ENCODE measurements around the gene CLASP1.

The CLASP1 gene

GRCh38 chr2:121387591-121388325 lies 261.5 kb downstream of the CLASP1 start:
- in situ Hi-C loops (cut with MboI; ENCODE audit: low sequenced_read_pairs): no loop called here

- in situ Hi-C loops (cut with MboI; ENCODE audit: low sequenced_read_pairs): no loop called here
These were observed 262.6 kb downstream of the CLASP1 start for GRCh38 chr2:121386707-121387106.

GRCh38 chr2:121386102-121386501 lies 263.2 kb downstream of the CLASP1 start:
- in situ Hi-C loops (cut with MboI; ENCODE audit: low sequenced_read_pairs): no loop called here

- in situ Hi-C loops (cut with MboI; ENCODE audit: low sequenced_read_pairs): no loop called here
These were observed 266.5 kb downstream of the CLASP1 start for GRCh38 chr2:121382744-121383143.

GRCh38 chr2:121377646-121378045 lies 271.6 kb downstream of the CLASP1 start:
- in situ Hi-C loops (cut with MboI; ENCODE audit: low sequenced_read_pairs): no loop called here

- in situ Hi-C loops (cut with MboI; ENCODE audit: low sequenced_read_pairs): no loop called here
These were observed 272.6 kb downstream of the CLASP1 start for GRCh38 chr2:121376535-121377250.

- in situ Hi-C loops (cut with MboI; ENCODE audit: low sequenced_read_pairs): no loop called here
These were observed 273.6 kb downstream of the CLASP1 start for GRCh38 chr2:121375621-121376159.

- in situ Hi-C loops (cut with MboI; ENCODE audit: low sequenced_read_pairs): loop anchor here (25.0 kb wide), 2 partner anchors 287 to 662 kb away; no protein-coding TSS in a partner anchor
These were observed 274.7 kb downstream of the CLASP1 start for GRCh38 chr2:121374412-121375075.

- in situ Hi-C loops (cut with MboI; ENCODE audit: low sequenced_read_pairs): loop anchor here (25.0 kb wide), 2 partner anchors 286 to 661 kb away; no protein-coding TSS in a partner anchor
These were observed 276.4 kb downstream of the CLASP1 start for GRCh38 chr2:121372721-121373353.

GRCh38 chr2:121372082-121372481 lies 277.2 kb downstream of the CLASP1 start:
- in situ Hi-C loops (cut with MboI; ENCODE audit: low sequenced_read_pairs): loop anchor here (25.0 kb wide), 2 partner anchors 285 to 660 kb away; no protein-coding TSS in a partner anchor

GRCh38 chr2:121368836-121369235 lies 280.4 kb downstream of the CLASP1 start:
- in situ Hi-C loops (cut with MboI; ENCODE audit: low sequenced_read_pairs): loop anchor here (25.0 kb wide), 2 partner anchors 282 to 657 kb away; no protein-coding TSS in a partner anchor

- in situ Hi-C loops (cut with MboI; ENCODE audit: low sequenced_read_pairs): loop anchor here (25.0 kb wide), 2 partner anchors 281 to 656 kb away; no protein-coding TSS in a partner anchor
These were observed 281.1 kb downstream of the CLASP1 start for GRCh38 chr2:121368155-121368554.

GRCh38 chr2:121367246-121367900 lies 281.9 kb downstream of the CLASP1 start:
- in situ Hi-C loops (cut with MboI; ENCODE audit: low sequenced_read_pairs): loop anchor here (25.0 kb wide), 2 partner anchors 280 to 655 kb away; no protein-coding TSS in a partner anchor

GRCh38 chr2:121366040-121366439 lies 283.2 kb downstream of the CLASP1 start:
- in situ Hi-C loops (cut with MboI; ENCODE audit: low sequenced_read_pairs): loop anchor here (25.0 kb wide), 2 partner anchors 279 to 654 kb away; no protein-coding TSS in a partner anchor

GRCh38 chr2:121365061-121365460 lies 284.2 kb downstream of the CLASP1 start:
- in situ Hi-C loops (cut with MboI; ENCODE audit: low sequenced_read_pairs): loop anchor here (25.0 kb wide), 2 partner anchors 278 to 653 kb away; no protein-coding TSS in a partner anchor

GRCh38 chr2:121363632-121364420 lies 285.4 kb downstream of the CLASP1 start:
- in situ Hi-C loops (cut with MboI; ENCODE audit: low sequenced_read_pairs): loop anchor here (25.0 kb wide), 2 partner anchors 277 to 652 kb away; no protein-coding TSS in a partner anchor

GRCh38 chr2:121362774-121363173 lies 286.5 kb downstream of the CLASP1 start:
- in situ Hi-C loops (cut with MboI; ENCODE audit: low sequenced_read_pairs): loop anchor here (25.0 kb wide), 2 partner anchors 275 to 650 kb away; no protein-coding TSS in a partner anchor

- in situ Hi-C loops (cut with MboI; ENCODE audit: low sequenced_read_pairs): loop anchor here (25.0 kb wide), 2 partner anchors 275 to 650 kb away; no protein-coding TSS in a partner anchor
These were observed 287.0 kb downstream of the CLASP1 start for GRCh38 chr2:121362226-121362625.
